HG03342 (cell line): ENCODE results near the gene NDUFS5.
A peak's percentile ranks its signal among the peaks of the same experiment; 100 is the strongest.
"Not testable (repeated sequence)": the region's sequence is repeated elsewhere in the genome, so short reads cannot be mapped to it uniquely, and the experiment has no call there.

Source experiments
- ATAC-seq: cut with Tn5 transposase; IDR thresholded peaks from one replicate; pipeline ENCODE4 v1.9.1; 2021; ENCODE audit warnings: mild to moderate bottlenecking, moderate library complexity; ENCODE audit not compliant: unreplicated experiment

Gene NDUFS5

GRCh38 chr1:39026051-39026865 is at the start of gene NDUFS5:
Gene NDUFS5 (plus strand): TSS chr1:39026350. CDS start chr1:39028725, 2,375 bp downstream.
- ATAC-seq, result peak; percentile 76

DNA sequence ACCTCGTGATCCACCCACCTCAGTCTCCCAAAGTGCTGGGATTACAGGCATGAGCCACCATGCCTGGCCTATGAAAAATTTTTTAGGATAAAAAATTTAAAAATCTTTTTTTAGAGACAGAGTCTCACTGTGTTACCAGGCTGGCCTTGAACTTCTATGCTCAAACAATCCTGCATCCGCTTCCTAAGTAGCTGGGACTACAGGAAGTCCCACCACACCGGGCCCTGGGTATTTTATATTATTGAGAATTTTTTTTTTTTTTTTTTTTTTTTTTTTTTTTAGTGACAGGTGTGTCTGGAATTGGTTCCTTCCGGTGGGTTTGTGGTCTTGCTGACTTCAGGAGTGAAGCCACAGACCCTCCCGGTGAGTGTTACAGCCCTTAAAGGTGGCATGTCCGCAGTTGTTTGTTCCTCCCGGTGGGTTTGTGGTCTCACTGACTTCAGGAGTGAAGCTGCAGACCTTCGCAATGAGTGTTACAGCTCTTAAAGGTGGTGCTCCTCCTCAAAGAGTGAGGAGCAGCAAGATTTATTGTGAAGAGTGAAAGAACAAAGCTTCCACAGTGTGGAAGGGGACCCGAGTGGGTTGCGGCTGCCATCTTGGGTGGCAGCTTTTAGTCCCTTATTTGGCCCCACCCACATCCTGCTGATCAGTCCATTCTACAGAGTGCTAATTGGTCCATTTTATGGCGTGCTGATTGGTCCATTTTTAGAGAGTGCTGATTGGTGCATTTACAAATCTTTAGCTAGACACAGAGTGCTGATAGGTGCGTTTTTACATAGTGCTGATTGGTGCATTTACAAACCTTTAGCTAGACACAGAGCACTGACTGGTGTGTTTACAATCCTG is 48.5 kb upstream of the NDUFS5 start:
- not testable (repeated sequence) for ATAC-seq

DNA sequence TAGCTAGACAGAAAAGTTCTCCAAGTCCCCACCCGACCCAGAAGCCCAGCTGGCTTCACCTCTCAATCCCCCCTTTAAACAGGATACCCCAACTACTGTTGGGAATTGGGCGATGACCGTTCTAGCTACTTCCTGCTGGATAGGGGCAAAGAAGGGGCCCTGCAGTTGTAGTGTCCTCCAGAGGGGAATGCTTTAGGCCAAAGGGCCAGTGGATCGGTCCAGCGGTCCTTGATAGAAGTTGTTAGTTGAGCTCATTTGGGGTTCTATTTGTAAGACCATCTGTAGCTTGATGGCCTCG is 48.0 kb upstream of the NDUFS5 start:
- ATAC-seq, result not testable (repeated sequence)

GRCh38 chr1:38979380-38979779 is 46.8 kb upstream of the NDUFS5 start:
- not testable (repeated sequence) for ATAC-seq

- no peak for ATAC-seq
Measured at GRCh38 chr1:38989979-38990378, 36.2 kb upstream of the NDUFS5 start.

- ATAC-seq, result peak; percentile 1
Measured at GRCh38 chr1:38990386-38990737, 35.8 kb upstream of the NDUFS5 start.

DNA sequence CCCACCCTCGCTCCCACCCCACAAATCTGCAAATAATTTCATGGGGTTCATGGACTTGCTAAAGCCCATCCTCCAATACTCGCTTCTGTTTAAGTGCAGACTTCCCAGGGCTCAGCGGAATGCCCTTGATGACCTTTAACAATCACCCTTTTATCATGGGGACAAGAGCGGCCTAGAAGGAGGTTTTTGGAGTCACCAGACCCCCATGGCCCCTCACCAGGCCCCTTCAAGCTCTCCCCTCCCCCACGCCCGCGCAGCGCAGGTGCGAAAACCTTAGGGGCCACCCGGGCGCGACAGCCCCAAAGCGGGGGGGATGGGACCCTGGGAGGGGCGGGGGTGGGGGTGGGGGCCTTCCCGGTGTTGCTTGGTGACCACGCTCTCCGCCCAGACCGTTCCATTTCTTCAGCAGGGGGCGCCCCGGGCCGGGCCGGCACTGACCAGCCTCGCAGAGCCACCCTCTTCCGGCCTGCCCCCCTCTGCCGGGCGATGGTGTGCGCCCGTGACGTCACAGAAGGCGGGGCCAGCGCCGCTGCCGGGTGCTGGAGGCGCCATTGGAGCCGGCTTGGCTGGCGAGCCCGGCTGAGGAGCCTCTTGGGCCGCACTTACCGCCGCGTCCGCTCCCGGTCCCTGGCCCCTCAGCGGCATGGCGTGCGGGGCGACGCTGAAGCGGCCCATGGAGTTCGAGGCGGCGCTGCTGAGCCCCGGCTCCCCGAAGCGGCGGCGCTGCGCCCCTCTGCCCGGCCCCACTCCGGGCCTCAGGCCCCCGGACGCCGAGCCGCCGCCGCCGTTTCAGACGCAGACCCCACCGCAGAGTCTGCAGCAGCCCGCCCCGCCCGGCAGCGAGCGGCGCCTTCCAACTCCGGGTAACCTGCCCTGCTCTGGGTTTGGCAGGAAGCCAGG is 35.2 kb upstream of the NDUFS5 start, which contains the start of gene AKIRIN1:
Gene AKIRIN1, plus strand, starts transcription at position 539 of the 900 bp plus-strand sequence. Its CDS starts 105 bp downstream, at position 644.
- ATAC-seq, result peak; percentile 90

GRCh38 chr1:38991638-38992411 is 34.3 kb upstream of the NDUFS5 start:
- ATAC-seq, result no peak

GRCh38 chr1:38992412-38993111 is 33.6 kb upstream of the NDUFS5 start:
- no peak for ATAC-seq

DNA sequence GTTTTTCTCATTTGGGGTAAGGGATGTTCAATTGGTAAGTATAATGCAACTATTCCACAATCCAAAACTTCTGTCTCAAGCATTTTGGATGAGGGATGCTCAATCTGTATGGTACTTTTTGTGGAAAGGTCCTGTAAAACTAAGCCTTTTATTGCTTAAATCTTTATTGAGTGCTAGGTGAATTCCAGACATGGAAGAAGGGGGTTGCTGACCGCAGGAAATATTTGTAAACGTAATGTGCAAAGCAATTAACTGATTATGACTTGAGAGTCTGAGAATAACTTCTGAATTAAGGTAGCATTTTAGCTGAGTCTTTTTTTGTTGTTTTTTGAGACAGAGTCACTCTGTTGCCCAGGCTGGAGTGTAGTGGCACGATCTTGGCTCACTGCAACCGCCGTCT is 32.0 kb upstream of the NDUFS5 start:
- no peak for ATAC-seq

DNA sequence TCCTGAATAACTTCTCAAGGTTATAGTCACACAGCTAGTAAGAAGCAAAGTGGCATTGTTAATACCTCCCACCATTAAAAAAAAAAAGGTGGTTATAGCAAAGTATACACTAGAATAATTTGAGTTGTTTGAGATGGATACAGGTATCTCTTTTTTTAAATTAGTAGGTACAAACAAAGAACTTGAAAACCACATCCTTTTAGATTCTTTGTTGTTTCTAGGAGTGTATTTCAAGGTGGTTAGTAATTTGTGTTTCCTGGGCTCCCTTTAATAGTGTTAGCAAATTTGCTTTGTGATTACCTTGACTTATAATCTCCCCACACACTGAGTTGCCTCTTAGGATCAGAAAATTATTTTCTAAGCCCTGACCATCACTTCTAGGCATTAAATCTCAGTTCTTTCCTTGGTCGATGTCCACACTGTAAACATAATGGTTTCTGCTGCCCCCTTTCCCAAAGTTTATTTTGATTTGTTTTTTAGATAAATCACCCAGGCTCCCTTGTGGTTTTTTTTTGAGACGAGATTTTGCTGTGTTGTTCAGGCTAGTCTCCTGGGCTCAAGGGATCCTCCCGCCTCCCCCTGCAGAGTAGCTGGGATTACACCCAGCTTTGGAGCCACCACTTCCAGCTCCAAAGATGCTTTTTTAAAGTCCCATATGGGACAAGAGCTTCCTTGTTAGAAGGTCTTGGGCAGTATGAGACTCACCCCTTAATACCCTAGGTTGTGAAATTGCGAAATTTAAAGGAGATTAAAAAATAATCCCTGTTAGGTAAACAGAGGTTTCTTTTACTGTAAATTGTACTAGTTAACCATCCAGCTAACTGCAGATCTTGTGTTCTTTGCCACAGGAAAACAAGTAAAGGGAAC is 28.9 kb upstream of the NDUFS5 start:
- no peak for ATAC-seq

DNA sequence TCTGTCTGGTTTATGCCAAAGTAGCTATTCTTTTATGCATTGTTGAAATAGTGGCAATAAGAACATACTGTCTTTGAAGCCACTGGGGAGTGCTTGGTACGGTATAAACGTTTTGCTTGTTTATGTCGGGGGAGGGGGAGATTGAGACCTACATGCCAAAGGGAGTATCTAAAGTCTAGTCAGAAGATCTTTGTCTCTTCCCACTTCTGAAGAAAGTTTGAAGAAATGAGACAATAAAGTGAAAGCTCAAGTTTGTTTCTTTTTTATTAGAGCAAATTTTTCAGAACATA is 28.3 kb upstream of the NDUFS5 start:
- ATAC-seq, result no peak

DNA sequence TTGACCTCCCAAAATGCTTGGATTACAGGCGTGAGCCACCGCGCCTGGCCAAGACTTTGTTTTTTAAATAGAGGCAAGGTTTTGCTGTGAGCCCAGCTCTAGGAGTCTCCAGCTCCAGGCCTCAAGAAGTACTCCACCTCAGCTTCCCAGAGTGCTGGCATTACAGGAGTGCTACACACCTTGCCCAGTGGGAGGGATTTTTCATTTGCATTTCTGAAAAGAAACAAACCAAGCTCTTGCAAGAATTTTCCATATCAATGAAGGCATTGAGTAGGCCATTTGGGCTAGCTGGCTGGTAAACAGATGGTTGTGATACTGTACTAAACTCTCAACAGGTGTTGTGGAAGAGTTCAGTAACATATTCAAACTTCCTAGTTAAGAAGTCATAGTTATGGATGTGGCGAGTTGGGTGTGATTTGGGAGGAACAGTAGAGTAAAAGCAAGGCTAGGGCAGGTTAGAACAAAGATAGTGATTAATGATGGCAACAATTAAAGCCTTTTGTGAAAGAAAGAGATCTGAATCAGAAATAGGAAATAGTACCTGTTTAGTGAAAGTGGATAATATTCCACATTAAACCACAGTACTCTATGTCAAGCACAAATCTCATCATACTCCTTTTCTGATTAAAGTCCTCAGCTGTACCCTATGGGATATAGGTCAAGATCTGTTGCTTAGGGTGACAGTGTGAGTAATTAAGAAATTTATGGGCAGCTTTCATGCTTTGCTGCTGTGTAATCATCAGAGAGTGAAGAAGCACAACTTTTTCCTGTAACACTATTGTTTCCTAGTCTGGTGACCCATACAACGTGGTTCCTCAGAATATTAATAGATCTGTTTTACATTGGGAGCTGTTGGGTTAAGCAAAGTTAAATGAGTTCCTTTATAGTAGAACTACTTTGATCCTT is 24.4 kb upstream of the NDUFS5 start:
- ATAC-seq, result no peak

DNA sequence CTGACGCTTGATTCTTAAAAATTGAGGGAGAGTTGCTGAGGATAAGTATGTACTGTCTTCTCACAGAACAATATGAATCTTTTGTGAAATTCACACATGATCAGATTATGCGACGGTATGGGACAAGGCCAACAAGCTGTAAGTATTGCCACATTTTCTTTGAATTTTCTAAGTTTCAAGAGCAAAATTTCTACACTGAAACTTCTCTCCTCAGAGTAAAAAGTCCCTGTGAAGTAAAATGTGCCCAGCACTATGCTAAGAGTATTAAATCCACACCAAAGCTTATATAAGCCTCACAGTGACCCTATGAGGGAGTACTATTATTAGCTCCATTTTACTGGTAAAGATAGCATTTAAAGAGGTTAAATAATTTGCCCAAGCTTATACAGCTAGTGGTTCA is 22.9 kb upstream of the NDUFS5 start:
- ATAC-seq, result no peak

- ATAC-seq, result no peak
Measured at GRCh38 chr1:39003794-39004193, 22.4 kb upstream of the NDUFS5 start.

- ATAC-seq, result no peak
Measured at GRCh38 chr1:39006287-39006686, 19.9 kb upstream of the NDUFS5 start.

DNA sequence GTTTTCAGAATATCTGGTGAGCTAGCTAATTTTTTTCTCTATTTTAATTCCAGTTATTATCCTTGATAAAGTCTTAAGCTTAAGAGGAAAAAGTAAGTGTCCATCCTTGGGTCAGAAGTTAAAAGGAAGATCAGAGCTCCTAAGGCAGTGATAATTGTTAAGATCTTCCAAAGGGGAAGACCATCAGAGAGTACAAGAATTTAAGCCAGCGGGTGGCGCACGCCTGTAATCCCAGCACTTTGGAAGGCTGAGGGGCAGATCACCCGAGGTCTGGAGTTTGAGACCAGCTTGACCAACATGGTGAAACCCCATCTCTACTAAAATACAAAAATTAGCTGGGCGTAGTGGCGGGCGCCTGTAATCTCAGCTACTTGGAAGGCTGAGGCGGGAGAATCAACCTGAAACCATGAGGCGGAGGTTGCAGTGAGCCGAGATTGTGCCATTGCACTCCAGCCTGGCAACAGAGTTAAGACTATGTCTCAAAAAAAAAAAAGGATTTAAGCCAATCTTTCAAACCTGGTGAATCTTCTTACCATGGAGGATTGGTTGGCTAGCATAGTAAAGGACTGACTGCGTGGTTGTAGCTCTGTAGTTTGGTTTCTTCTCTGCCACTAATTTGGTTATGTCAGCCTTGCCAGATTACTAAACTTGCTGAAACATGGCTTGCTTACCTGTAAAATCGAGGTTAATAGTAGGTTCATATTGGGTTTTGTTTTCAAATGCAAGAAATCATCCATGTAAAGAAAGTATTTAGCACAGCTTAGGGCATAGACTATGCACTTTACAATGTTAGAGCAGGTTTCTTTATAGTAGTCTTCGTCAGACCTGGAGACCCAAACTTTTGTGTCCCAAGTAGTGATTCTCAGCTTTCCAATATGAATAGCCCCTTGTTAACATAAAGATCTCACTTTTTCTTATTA is 19.2 kb upstream of the NDUFS5 start:
- ATAC-seq, result no peak
